Mucosa of descending colon (tissue), 3 donors: ENCODE measurements around the gene MYO16. TPM values are rescaled to one million over a fixed set of nuclear protein-coding genes. Genes with fewer than 3 reads are reported as not detected.

Source experiments
- ATAC-seq: fragments of 200-7000 bp; cut with Tn5 transposase; one replicate; pipeline ENCODE4 v1.9.1; 2020; ENCODE audit warnings: mild to moderate bottlenecking, moderate library complexity
- DNase-seq, 3 donors: peaks; one replicate each; pipeline ENCODE4 v3.0.0-alpha.2; 2020
- H3K36me3 ChIP-seq: fragments of 200-600 bp; one replicate; pipeline ENCODE4 v1.8.0; 2021; ENCODE audit warnings: low read depth, mild to moderate bottlenecking
- H3K4me1 ChIP-seq: fragments of 200-600 bp; one replicate; pipeline ENCODE4 v1.8.0; 2021; ENCODE audit warnings: low read depth, mild to moderate bottlenecking
- H3K4me3 ChIP-seq: fragments of 200-600 bp; one replicate; pipeline ENCODE4 v1.8.0; 2021; ENCODE audit warnings: mild to moderate bottlenecking
- H3K9me3 ChIP-seq: fragments of 200-600 bp; one replicate; pipeline ENCODE4 v1.8.0; 2021; ENCODE audit warnings: mild to moderate bottlenecking
- intact Hi-C, 2 donors: fragments of 100-400 bp; cut with DNase I in 1 of 2; cut with micrococcal nuclease in 1 of 2; formaldehyde crosslinking; loops; one replicate each; pipeline versions ENCODE4 v1.11.0 to v1.11.1; 2022; cut with DNase I, micrococcal nuclease
- total RNA-seq, 3 donors: library from RNA; stranded (reverse); fragmentation: NEBNext Ultra II Directional in 2 of 3; extraction: Animal tissue kit (Norgen Biotek cat#: 25700) in 2 of 3; gene quantifications; one replicate each; pipeline versions ENCODE4 v1.2.1 to v1.2.4, GENCODE V29; 2021 to 2023
- TF ChIP-seq, protein P1 (sequence below): fragments of 200-600 bp; IDR thresholded peaks from one replicate; pipeline ENCODE4 v1.8.0; 2022; ENCODE audit warnings: antibody characterized with exemption, mild to moderate bottlenecking
- donor health status: DM: no; HTN: no; CAD: no; lungs with moderate emphysema.
- donor health status: DM: no; HTN: no; CAD: no.
- donor health status: DM: no; HTN: yes; CAD: no.

Gene MYO16
- total RNA-seq, 3 donors from 2014 or later: 0.06 TPM; not detected in 2

DNA sequence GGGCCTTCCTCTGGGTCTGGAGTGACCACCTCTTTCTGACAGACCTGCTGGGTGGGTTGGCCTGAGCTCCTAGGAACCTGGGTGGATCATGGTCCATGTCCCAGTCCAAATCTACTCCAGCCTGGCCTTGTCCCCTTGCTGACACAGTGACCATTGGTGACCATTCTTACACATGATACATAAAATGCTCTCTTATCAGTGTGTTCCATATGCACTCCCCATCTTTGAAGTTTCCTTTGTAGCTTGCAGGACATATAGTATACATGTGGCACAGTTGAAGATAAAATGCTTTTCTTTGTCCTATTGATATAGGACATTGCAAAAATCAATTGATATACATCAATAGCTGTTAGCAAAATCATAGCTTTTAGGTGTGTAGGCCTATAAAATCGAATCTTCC, 291.8 kb downstream of the MYO16 start:
- intact Hi-C loops: no loop called here
- Histone ChIP-seq H3K4me1 (no peaks in the 10 kb centered on the region), H3K9me3 (no peaks in the 10 kb centered on the region), H3K4me3 (no peak overlapping the region), H3K36me3 (no peaks in the 10 kb centered on the region)
- TF ChIP-seq, protein P1, sequence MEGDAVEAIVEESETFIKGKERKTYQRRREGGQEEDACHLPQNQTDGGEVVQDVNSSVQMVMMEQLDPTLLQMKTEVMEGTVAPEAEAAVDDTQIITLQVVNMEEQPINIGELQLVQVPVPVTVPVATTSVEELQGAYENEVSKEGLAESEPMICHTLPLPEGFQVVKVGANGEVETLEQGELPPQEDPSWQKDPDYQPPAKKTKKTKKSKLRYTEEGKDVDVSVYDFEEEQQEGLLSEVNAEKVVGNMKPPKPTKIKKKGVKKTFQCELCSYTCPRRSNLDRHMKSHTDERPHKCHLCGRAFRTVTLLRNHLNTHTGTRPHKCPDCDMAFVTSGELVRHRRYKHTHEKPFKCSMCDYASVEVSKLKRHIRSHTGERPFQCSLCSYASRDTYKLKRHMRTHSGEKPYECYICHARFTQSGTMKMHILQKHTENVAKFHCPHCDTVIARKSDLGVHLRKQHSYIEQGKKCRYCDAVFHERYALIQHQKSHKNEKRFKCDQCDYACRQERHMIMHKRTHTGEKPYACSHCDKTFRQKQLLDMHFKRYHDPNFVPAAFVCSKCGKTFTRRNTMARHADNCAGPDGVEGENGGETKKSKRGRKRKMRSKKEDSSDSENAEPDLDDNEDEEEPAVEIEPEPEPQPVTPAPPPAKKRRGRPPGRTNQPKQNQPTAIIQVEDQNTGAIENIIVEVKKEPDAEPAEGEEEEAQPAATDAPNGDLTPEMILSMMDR: no peak
- no peak for ATAC-seq
- no peak for DNase-seq

DNA sequence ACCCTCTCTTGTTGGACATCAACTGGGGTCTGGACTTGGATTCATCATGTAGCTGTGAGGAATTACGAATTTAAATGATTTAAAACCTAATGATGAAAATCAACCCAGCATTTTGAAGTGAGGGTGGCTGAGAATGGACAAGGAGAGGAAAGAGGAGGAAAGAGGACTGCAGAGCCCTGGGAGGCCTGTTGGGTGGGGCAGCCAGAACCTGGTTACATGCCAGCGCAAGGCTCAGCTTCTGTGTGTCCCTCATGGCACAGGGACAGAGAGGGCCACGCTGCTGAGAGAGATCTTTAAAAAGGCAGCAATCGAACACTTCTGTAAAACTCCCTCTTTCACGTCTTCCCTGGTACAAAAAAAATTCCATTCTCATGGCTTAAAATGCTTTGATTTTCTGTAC, 292.7 kb downstream of the MYO16 start:
- Histone ChIP-seq H3K9me3 (no peaks in the 10 kb centered on the region), H3K4me1 (no peaks in the 10 kb centered on the region), H3K36me3 (no peaks in the 10 kb centered on the region), H3K4me3 (no peak overlapping the region)
- TF ChIP-seq, protein P1: no peak
- intact Hi-C loops: no loop called here
- DNase-seq (no peak), ATAC-seq (no peak)

DNA sequence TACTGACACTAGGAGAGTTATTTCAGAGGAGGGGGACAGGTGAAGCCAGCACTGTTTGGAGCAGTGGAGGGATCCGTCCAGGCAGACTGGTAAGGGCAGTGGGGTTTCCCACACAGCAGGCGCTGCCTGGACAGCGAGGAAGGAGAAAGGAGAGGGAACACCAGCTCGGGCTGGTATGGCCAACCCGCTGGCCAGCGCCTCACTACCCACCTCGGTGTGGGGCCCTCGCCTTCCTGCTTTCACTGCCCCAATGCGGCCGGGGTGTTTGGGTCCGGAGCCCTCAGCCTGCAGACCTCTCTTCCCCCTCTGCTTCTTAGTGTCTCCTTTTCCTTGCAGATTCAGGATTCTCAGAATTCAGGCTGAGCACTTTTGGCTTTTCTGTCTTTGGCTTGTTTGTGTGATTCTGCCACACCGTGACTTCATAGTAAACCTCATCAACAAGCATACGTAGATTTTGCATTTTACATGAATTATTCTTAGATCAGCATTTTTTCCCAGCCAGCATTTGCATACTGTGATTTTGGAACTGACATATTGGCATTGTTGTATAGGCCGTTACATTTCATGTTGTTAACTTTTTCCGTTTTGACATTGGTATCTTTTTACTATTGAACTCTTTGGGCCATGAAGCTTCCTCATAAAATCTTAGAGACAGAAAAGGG, 294.1 kb downstream of the MYO16 start:
- Histone ChIP-seq H3K4me3 (no peak overlapping the region), H3K36me3 (no peaks in the 10 kb centered on the region), H3K4me1 (no peaks in the 10 kb centered on the region), H3K9me3 (no peaks in the 10 kb centered on the region)
- TF ChIP-seq, protein P1: no peak
- ATAC-seq: no peak
- no peak for DNase-seq
- intact Hi-C loops: no loop called here

DNA sequence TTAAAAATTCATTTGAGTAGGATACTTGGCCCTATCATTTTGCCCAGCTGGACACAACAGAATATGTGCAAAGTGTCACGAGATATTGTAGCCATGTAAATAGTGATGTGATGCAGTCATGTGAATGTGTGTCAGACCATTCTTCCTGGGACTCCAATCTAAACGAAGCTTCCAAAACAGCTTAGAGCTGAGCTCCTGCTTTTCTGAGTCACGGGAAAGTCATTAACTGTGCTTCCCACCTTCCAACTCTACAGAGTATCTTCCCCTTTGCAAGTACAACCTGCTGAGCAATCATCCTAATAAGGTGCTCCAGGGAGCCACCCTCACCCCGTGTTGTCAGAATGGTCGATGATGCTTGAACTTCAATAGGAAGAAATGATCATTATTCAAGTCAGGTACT, 294.7 kb downstream of the MYO16 start:
- H3K9me3 ChIP-seq: no peaks in the 10 kb centered on the region
- ATAC-seq: no peak

DNA sequence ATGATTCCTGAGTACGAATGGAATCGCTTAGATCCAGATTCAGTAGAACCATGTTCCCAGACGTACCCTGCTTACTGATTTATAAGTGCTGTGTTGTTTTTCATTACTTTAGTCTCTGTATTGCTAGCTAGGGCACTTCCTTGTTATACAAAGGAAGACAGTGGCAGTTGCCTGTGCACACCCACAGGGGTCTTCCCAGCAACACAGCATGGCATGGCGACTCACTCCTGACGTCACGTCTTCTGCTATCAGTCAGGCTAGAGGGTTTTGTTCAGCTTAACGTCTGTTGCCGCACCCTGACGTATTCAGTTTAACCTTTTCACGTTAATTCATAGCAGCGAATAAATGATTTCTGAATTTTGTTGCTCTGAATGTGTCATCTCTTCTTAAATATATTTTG, 295.1 kb downstream of the MYO16 start:
- Histone ChIP-seq H3K4me1 (no peaks in the 10 kb centered on the region), H3K9me3 (no peaks in the 10 kb centered on the region), H3K36me3 (no peaks in the 10 kb centered on the region), H3K4me3 (no peak overlapping the region)
- DNase-seq (no peak), ATAC-seq (no peak)
- TF ChIP-seq, protein P1: no peak
- intact Hi-C loops: no loop called here

More for the DNA sequence above, 294.7 kb downstream of the MYO16 start:
- intact Hi-C loops: no loop called here
- Histone ChIP-seq H3K4me1 (no peaks in the 10 kb centered on the region), H3K4me3 (no peak overlapping the region), H3K36me3 (no peaks in the 10 kb centered on the region)
- TF ChIP-seq, protein P1: no peak
- no peak for DNase-seq

DNA sequence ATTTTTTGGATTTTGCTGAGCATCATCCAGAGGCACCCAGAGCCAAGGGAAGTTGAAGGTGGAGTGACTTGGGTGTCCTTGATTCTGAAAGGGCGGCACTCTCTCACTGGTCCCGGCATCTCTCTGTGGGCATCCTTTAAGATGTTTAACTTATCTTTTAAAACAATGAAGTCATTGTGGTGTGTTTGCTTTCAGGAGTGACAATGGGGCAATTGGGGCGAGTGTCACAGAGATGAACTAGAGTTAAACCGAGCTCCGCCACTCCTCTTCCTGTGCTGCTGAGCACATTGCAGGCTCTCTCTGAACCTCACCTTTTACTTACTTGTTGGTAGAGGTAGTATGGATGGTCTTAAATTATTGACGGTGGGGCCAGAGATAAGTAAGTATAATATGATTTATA, 295.7 kb downstream of the MYO16 start:
- ATAC-seq (no peak), DNase-seq (no peak)
- TF ChIP-seq, protein P1: no peak
- no peaks in the 10 kb centered on the region for H3K36me3 ChIP-seq
- H3K9me3 ChIP-seq: no peaks in the 10 kb centered on the region
- no peak overlapping the region for H3K4me3 ChIP-seq
- no peaks in the 10 kb centered on the region for H3K4me1 ChIP-seq
- intact Hi-C loops: no loop called here
